Neural progenitor cell (in vitro differentiated cells): ENCODE data around the gene KRT33B.

Source experiments
- CTCF ChIP-seq: fragments of 200-600 bp; sonication (generic); IDR thresholded peaks from 2 replicates; pipeline ENCODE4 v1.5.1; 2017; ENCODE audit warnings: antibody characterized with exemption, mild to moderate bottlenecking
- EZH2 ChIP-seq: fragments of 200-600 bp; sonication (generic); IDR thresholded peaks from 2 replicates; pipeline ENCODE4 v1.6.1; 2017; ENCODE audit warnings: antibody characterized with exemption, mild to moderate bottlenecking, moderate library complexity

GRCh38 chr17:41318231-41318630 lies 51.4 kb downstream of the KRT33B start:
- TF ChIP-seq CTCF (no peak), EZH2 (no peak)
